ENCODE data around the gene MBD3.
"Not testable (repeated sequence)": the region's sequence is repeated elsewhere in the genome, so short reads cannot be mapped to it uniquely, and the experiment has no call there.

MBD3 gene

GRCh38 chr19:1568320-1569019 is 24.2 kb downstream of the MBD3 start, which contains the start of gene MEX3D:
Gene MEX3D, minus strand, starts transcription at chr19:1568325. Its CDS starts 267 bp downstream, at chr19:1568058.
- peak; percentile 84 for DNase-seq

- no peak for DNase-seq
Observed at GRCh38 chr19:1567848-1568227, 24.8 kb downstream of the MBD3 start.

GRCh38 chr19:1567116-1567847 is 25.4 kb downstream of the MBD3 start:
- DNase-seq, result peak; percentile 35

GRCh38 chr19:1566392-1567115 is 26.1 kb downstream of the MBD3 start:
- no peak for DNase-seq

- DNase-seq, result no peak
Observed at GRCh38 chr19:1563251-1563650, 29.4 kb downstream of the MBD3 start.

- DNase-seq, result no peak
Observed at GRCh38 chr19:1561236-1561842, 31.3 kb downstream of the MBD3 start.

GRCh38 chr19:1560286-1560882 is 32.3 kb downstream of the MBD3 start:
- no peak for DNase-seq

- no peak for DNase-seq
Observed at GRCh38 chr19:1558552-1558951, 34.1 kb downstream of the MBD3 start.

- DNase-seq, result no peak
Observed at GRCh38 chr19:1556390-1557070, 36.1 kb downstream of the MBD3 start.

- DNase-seq, result no peak
Observed at GRCh38 chr19:1555487-1556389, 36.9 kb downstream of the MBD3 start.

- no peak for DNase-seq
Observed at GRCh38 chr19:1554968-1555367, 37.7 kb downstream of the MBD3 start.

GRCh38 chr19:1553415-1553814 is 39.2 kb downstream of the MBD3 start:
- DNase-seq, result no peak

GRCh38 chr19:1551068-1552040 is 41.3 kb downstream of the MBD3 start:
- no peak for DNase-seq

- no peak for DNase-seq
Observed at GRCh38 chr19:1549332-1549945, 43.2 kb downstream of the MBD3 start.

- no peak for DNase-seq
Observed at GRCh38 chr19:1540365-1540925, 52.2 kb downstream of the MBD3 start.

- not testable (repeated sequence) for DNase-seq
Observed at GRCh38 chr19:1539749-1540148, 52.9 kb downstream of the MBD3 start.

- no peak for DNase-seq
Observed at GRCh38 chr19:1538978-1539377, 53.7 kb downstream of the MBD3 start.

GRCh38 chr19:1535699-1536098 is 57.0 kb downstream of the MBD3 start:
- DNase-seq, result not testable (repeated sequence)

GRCh38 chr19:1534972-1535371 is 57.7 kb downstream of the MBD3 start:
- no peak for DNase-seq

Data from activated T-cell treated with anti-CD3 and anti-CD28 coated beads, Interleukin-2, amount 50 U/mL, for 1 hour (primary cell).